ENCODE data around the gene AFAP1L1. TPM values are rescaled to one million over a fixed set of nuclear protein-coding genes. Genes with fewer than 3 reads are reported as not detected.

AFAP1L1 gene
- total RNA-seq, 1 experiment from 2014 or later = 15.2 TPM

GRCh38 chr5:149337736-149338135 lies 66.1 kb downstream of the AFAP1L1 start:
- intact Hi-C loops (cut with micrococcal nuclease; ENCODE audit: unreplicated experiment) = no loop called here
- no peaks in the 10 kb centered on the region for H3K4me1 ChIP-seq (ENCODE audit: control insufficient read depth, insufficient read depth, low read length)
- no peaks in the 10 kb centered on the region for H3K9me3 ChIP-seq (ENCODE audit: control insufficient read depth, insufficient read depth, low read depth, low read length)
- POLR2A ChIA-PET = no interaction called here
- DNase-seq (ENCODE audit: low read depth, low spot score) (no peak), ATAC-seq (no peak)
- H3K27me3 ChIP-seq (ENCODE audit: control insufficient read depth, insufficient read depth, low read length) = no peaks in the 10 kb centered on the region
- no peak overlapping the region for H3K4me3 ChIP-seq (ENCODE audit: low read depth in 2 of 2, low read length in 2 of 2)
- TF ChIP-seq TCF7L2 (IDR thresholded peaks at IDR 0.05; ENCODE audit: low read depth, low read length) (no peak), POLR2AphosphoS5 (IDR thresholded peaks at IDR 0.05; ENCODE audit: low read depth, low read length) (no peak)
- TF ChIP-seq, protein P1, sequence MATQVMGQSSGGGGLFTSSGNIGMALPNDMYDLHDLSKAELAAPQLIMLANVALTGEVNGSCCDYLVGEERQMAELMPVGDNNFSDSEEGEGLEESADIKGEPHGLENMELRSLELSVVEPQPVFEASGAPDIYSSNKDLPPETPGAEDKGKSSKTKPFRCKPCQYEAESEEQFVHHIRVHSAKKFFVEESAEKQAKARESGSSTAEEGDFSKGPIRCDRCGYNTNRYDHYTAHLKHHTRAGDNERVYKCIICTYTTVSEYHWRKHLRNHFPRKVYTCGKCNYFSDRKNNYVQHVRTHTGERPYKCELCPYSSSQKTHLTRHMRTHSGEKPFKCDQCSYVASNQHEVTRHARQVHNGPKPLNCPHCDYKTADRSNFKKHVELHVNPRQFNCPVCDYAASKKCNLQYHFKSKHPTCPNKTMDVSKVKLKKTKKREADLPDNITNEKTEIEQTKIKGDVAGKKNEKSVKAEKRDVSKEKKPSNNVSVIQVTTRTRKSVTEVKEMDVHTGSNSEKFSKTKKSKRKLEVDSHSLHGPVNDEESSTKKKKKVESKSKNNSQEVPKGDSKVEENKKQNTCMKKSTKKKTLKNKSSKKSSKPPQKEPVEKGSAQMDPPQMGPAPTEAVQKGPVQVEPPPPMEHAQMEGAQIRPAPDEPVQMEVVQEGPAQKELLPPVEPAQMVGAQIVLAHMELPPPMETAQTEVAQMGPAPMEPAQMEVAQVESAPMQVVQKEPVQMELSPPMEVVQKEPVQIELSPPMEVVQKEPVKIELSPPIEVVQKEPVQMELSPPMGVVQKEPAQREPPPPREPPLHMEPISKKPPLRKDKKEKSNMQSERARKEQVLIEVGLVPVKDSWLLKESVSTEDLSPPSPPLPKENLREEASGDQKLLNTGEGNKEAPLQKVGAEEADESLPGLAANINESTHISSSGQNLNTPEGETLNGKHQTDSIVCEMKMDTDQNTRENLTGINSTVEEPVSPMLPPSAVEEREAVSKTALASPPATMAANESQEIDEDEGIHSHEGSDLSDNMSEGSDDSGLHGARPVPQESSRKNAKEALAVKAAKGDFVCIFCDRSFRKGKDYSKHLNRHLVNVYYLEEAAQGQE (IDR thresholded peaks at IDR 0.05; ENCODE audit: insufficient read depth in 1 of 2, low read depth in 2 of 2, low read length in 1 of 2) = no peak
- H3K36me3 ChIP-seq (ENCODE audit: control insufficient read depth, insufficient read depth, low read length) = no peaks in the 10 kb centered on the region
- CTCF ChIA-PET = no interaction called here
- H3K27ac ChIP-seq (ENCODE audit: low read length) = no peak overlapping the region
- no TSS peak for BruUV-seq (replicated peaks)
- in situ Hi-C loops (cut with HindIII; ENCODE audit: low pct_unique_long_range_greater_than_20kb, low sequenced_read_pairs) = no loop called here

DNA sequence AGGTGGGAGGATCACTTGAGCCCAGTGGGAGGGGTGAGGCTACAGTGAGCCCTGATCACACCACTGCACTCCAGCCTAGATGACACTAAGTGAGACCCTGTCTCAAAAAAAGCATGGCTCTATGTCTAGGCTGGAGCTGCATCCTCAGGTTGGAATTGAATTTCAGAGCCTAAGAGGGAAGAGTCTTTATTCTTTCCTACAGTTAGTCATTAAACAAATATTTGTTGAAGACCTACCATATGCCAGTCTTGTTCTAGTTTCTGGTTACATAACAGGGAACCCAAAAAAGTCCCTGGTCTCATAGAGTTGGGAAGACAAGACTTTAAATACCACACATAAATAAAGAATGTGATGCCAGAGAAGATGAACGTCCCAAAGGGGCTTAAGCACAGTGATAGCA lies 66.7 kb downstream of the AFAP1L1 start:
- no peaks in the 10 kb centered on the region for H3K4me1 ChIP-seq (ENCODE audit: control insufficient read depth, insufficient read depth, low read length)
- CTCF ChIA-PET = no interaction called here
- no peak for ATAC-seq
- POLR2A ChIA-PET = interaction anchor here (0.6 kb wide), 2 partner anchors 8 to 146 kb away, joined by 3 to 4 read pairs; no protein-coding TSS in a partner anchor
- in situ Hi-C loops (cut with HindIII; ENCODE audit: low pct_unique_long_range_greater_than_20kb, low sequenced_read_pairs) = no loop called here
- H3K36me3 ChIP-seq (ENCODE audit: control insufficient read depth, insufficient read depth, low read length) = no peaks in the 10 kb centered on the region
- TF ChIP-seq POLR2AphosphoS5 (IDR thresholded peaks at IDR 0.05; ENCODE audit: low read depth, low read length) (no peak), TCF7L2 (IDR thresholded peaks at IDR 0.05; ENCODE audit: low read depth, low read length) (no peak), SIN3A (IDR thresholded peaks at IDR 0.05; ENCODE audit: borderline replicate concordance, insufficient read depth, low read depth, low read length) (no peak)
- TF ChIP-seq, protein P2, sequence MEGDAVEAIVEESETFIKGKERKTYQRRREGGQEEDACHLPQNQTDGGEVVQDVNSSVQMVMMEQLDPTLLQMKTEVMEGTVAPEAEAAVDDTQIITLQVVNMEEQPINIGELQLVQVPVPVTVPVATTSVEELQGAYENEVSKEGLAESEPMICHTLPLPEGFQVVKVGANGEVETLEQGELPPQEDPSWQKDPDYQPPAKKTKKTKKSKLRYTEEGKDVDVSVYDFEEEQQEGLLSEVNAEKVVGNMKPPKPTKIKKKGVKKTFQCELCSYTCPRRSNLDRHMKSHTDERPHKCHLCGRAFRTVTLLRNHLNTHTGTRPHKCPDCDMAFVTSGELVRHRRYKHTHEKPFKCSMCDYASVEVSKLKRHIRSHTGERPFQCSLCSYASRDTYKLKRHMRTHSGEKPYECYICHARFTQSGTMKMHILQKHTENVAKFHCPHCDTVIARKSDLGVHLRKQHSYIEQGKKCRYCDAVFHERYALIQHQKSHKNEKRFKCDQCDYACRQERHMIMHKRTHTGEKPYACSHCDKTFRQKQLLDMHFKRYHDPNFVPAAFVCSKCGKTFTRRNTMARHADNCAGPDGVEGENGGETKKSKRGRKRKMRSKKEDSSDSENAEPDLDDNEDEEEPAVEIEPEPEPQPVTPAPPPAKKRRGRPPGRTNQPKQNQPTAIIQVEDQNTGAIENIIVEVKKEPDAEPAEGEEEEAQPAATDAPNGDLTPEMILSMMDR (IDR thresholded peaks at IDR 0.05) = no peak
- TF ChIP-seq, protein P1 (IDR thresholded peaks at IDR 0.05; ENCODE audit: insufficient read depth in 1 of 2, low read depth in 2 of 2, low read length in 1 of 2) = no peak
- no peaks in the 10 kb centered on the region for H3K27me3 ChIP-seq (ENCODE audit: control insufficient read depth, insufficient read depth, low read length)
- no peak for DNase-seq (ENCODE audit: low read depth, low spot score)
- no peaks in the 10 kb centered on the region for H3K9me3 ChIP-seq (ENCODE audit: control insufficient read depth, insufficient read depth, low read depth, low read length)
- BruUV-seq (replicated peaks) = no TSS peak
- intact Hi-C loops (cut with micrococcal nuclease; ENCODE audit: unreplicated experiment) = no loop called here
- no peak overlapping the region for H3K4me3 ChIP-seq (ENCODE audit: low read depth in 2 of 2, low read length in 2 of 2)
- no peak overlapping the region for H3K27ac ChIP-seq (ENCODE audit: low read length)
